GM12878 (cell line): ENCODE data around the gene DNAJC5. TPM values are rescaled to one million over a fixed set of nuclear protein-coding genes. Genes with fewer than 3 reads are reported as not detected.

Experiments
- BCL11A ChIP-seq: IDR thresholded peaks from 2 replicates; pipeline ENCODE4 v1.6.1; 2011; ENCODE audit warnings: low read depth, low read length
- BMI1 ChIP-seq: fragments of 450-650 bp; IDR thresholded peaks from 2 replicates; pipeline ENCODE4 v1.6.1; 2016; ENCODE audit warnings: mild to moderate bottlenecking, moderate library complexity, borderline replicate concordance
- CREB1 ChIP-seq: IDR thresholded peaks from 2 replicates; pipeline ENCODE4 v1.6.1; 2012; ENCODE audit warnings: low read depth, mild to moderate bottlenecking, inconsistent platforms
- EP300 ChIP-seq, 2 experiments: fragments of 150-350 bp in 1 of 2; IDR thresholded peaks; 2 replicates each; pipeline ENCODE4 v1.6.1; 2011 to 2012; ENCODE audit warnings: low read depth in 2 of 2, low read length in 2 of 2, borderline replicate concordance in 1 of 2, improper control_type of control experiment in 1 of 2, inconsistent platforms in 1 of 2; ENCODE audit not compliant: control insufficient read depth in 1 of 2
- FOXK2 ChIP-seq: fragments of 450-650 bp; IDR thresholded peaks from 2 replicates; pipeline ENCODE4 v1.6.1; 2017; ENCODE audit warnings: mild to moderate bottlenecking, moderate library complexity
- FOXM1 ChIP-seq: IDR thresholded peaks from 2 replicates; pipeline ENCODE4 v1.6.1; 2012; ENCODE audit warnings: low read depth, mild to moderate bottlenecking, inconsistent platforms, low read length, moderate library complexity
- IKZF2 ChIP-seq, 2 experiments: fragments of 450-650 bp; IDR thresholded peaks; 2 replicates each; pipeline ENCODE4 v1.6.1; 2017; ENCODE audit warnings: mild to moderate bottlenecking in 2 of 2, moderate library complexity in 2 of 2
- IRF4 ChIP-seq: IDR thresholded peaks from 2 replicates; pipeline ENCODE4 v1.6.1; 2011; ENCODE audit warnings: low read depth, low read length
- KLF5 ChIP-seq: fragments of 450-650 bp; IDR thresholded peaks from 2 replicates; pipeline ENCODE4 v1.6.1; 2014; ENCODE audit warnings: mild to moderate bottlenecking; ENCODE audit not compliant: partially characterized antibody
- MXI1 ChIP-seq: fragments of 150-350 bp; IDR thresholded peaks from 2 replicates; pipeline ENCODE4 v1.6.1; 2011; ENCODE audit warnings: low read depth, mild to moderate bottlenecking, inconsistent platforms, low read length, improper control_type of control experiment
- NBN ChIP-seq: fragments of 450-650 bp; IDR thresholded peaks from 2 replicates; pipeline ENCODE4 v1.6.1; 2016
- NFIC ChIP-seq: IDR thresholded peaks from 2 replicates; pipeline ENCODE4 v1.6.1; 2012; ENCODE audit warnings: low read depth, mild to moderate bottlenecking, inconsistent platforms, low read length, moderate library complexity
- PAX5 ChIP-seq: IDR thresholded peaks from 2 replicates; pipeline ENCODE4 v1.6.1; 2011; ENCODE audit warnings: low read depth, low read length, borderline replicate concordance
- POLR2A ChIP-seq: IDR thresholded peaks from 2 replicates; pipeline ENCODE4 v1.6.1; 2011; ENCODE audit warnings: low read depth, mild to moderate bottlenecking, low read length
- POU2F2 ChIP-seq: IDR thresholded peaks from 3 replicates; pipeline ENCODE4 v1.6.1; 2011; ENCODE audit warnings: low read depth, mild to moderate bottlenecking, low read length, borderline replicate concordance
- RCOR1 ChIP-seq: conservative IDR thresholded peaks from 2 replicates; pipeline ENCODE4 v1.6.1; 2012; ENCODE audit warnings: low read depth, low read length, improper control_type of control experiment
- SMC3 ChIP-seq: IDR thresholded peaks from 2 replicates; pipeline ENCODE4 v1.6.1; 2011; ENCODE audit warnings: low read length, improper control_type of control experiment, borderline replicate concordance
- STAT3 ChIP-seq: IDR thresholded peaks from 2 replicates; pipeline ENCODE4 v1.6.1; 2011; ENCODE audit warnings: low read depth, low read length, improper control_type of control experiment
- TCF12 ChIP-seq: IDR thresholded peaks from 2 replicates; pipeline ENCODE4 v1.6.1; 2011; ENCODE audit warnings: low read depth, mild to moderate bottlenecking, low read length
- YY1 ChIP-seq: IDR thresholded peaks from 2 replicates; pipeline ENCODE4 v1.6.1; 2011; ENCODE audit warnings: low read depth, mild to moderate bottlenecking, low read length
- polyA plus RNA-seq, 11 experiments: library from polyadenylated mRNA; depleted of rRNA in 4 of 11; unstranded in 6 of 11; stranded (reverse) in 5 of 11; fragments of >200 nt; fragmentation: Nextera tagmentation in 4 of 11; fragmentation: Illumina TruSeq in 1 of 11; extraction: Ambion mirVana in 4 of 11; extraction: Trizol in 1 of 11; gene quantifications; 1 replicate in 1 of 11; 2 replicates in 10 of 11; pipeline versions ENCODE4 v1.2.1 to v1.2.3, GENCODE V29; 2011 to 2016; ENCODE audit warnings: inconsistent platforms in 2 of 11, missing spikeins in 2 of 11, low read depth in 1 of 11
- total RNA-seq, 4 experiments: library from RNA; depleted of rRNA in 3 of 4; stranded (reverse); fragments of >200 nt in 3 of 4; fragmentation: Illumina TruSeq in 1 of 4; extraction: Trizol in 1 of 4; gene quantifications; 2 replicates each; pipeline versions ENCODE4 v1.2.1 to v1.2.3, GENCODE V29; 2013 to 2021
- TF ChIP-seq, protein P1 (sequence below): fragments of 450-650 bp; IDR thresholded peaks from 2 replicates; pipeline ENCODE4 v1.6.1; 2017; ENCODE audit warnings: mild to moderate bottlenecking, moderate library complexity
- TF ChIP-seq, protein P2 (sequence below): fragments of 450-650 bp; conservative IDR thresholded peaks from 2 replicates; pipeline ENCODE4 v1.6.1; 2017; ENCODE audit warnings: mild to moderate bottlenecking, moderate library complexity
- TF ChIP-seq, protein P3 (sequence below): IDR thresholded peaks from 2 replicates; pipeline ENCODE4 v1.6.1; 2012; ENCODE audit warnings: low read depth, low read length, improper control_type of control experiment

The DNAJC5 gene
- total and polyA plus RNA-seq, 10 of the 15 experiments (the other 5 are each of a cell fraction or from before 2014, with no cell fraction given), result 0.69 to 36.8 (median 17.0) TPM

DNA sequence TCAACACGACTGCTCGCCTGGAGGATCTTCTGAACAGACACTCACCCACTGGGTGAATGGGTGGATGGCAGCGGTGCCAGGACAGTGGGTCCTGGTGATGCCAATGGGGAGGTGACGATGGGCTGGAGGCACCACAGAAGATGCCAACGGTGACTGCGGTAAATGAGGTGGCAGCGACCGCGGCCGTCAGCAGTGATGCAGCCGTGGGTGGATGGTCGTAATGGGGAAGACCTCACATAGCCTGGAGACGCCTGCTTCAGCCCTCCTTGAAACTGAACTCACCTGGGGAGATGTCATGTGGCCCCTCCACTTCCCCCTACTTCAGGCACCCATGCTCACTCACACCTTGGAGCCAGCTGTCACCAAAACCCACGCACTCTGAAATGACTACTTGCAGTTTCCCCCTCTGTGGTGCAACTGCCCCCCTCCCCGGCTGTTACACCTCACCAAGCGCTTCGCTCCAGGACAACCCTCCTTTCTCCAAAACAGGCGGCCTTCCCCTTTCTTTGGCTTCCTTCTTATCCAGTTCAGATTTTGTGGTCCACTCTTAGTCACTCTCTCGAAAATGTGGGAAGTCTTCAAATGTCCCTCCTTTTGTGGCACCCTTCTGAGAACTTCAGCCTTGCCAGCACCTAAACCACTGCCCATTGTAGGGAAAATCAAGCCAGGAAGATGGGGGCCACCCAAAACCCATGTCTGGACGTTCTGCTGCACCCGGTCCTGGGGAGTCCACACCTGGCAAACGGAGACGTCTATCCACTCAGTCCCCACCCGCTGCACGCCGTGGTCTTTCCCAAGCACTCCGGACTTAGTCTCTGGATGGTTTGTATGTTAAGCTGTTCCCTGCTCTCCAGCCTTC lies 44.0 kb upstream of the DNAJC5 start (continued):
- peak; percentile 91 for TF ChIP-seq CREB1
- peak; percentile 84 for TF ChIP-seq NFIC
- peak; percentile 98 for TF ChIP-seq PAX5
- TF ChIP-seq TCF12, result peak; percentile 100
- peak; percentile 98 for TF ChIP-seq NBN
- TF ChIP-seq POLR2A, result no peak
- TF ChIP-seq MXI1, result peak; percentile 81
- TF ChIP-seq, protein P1, sequence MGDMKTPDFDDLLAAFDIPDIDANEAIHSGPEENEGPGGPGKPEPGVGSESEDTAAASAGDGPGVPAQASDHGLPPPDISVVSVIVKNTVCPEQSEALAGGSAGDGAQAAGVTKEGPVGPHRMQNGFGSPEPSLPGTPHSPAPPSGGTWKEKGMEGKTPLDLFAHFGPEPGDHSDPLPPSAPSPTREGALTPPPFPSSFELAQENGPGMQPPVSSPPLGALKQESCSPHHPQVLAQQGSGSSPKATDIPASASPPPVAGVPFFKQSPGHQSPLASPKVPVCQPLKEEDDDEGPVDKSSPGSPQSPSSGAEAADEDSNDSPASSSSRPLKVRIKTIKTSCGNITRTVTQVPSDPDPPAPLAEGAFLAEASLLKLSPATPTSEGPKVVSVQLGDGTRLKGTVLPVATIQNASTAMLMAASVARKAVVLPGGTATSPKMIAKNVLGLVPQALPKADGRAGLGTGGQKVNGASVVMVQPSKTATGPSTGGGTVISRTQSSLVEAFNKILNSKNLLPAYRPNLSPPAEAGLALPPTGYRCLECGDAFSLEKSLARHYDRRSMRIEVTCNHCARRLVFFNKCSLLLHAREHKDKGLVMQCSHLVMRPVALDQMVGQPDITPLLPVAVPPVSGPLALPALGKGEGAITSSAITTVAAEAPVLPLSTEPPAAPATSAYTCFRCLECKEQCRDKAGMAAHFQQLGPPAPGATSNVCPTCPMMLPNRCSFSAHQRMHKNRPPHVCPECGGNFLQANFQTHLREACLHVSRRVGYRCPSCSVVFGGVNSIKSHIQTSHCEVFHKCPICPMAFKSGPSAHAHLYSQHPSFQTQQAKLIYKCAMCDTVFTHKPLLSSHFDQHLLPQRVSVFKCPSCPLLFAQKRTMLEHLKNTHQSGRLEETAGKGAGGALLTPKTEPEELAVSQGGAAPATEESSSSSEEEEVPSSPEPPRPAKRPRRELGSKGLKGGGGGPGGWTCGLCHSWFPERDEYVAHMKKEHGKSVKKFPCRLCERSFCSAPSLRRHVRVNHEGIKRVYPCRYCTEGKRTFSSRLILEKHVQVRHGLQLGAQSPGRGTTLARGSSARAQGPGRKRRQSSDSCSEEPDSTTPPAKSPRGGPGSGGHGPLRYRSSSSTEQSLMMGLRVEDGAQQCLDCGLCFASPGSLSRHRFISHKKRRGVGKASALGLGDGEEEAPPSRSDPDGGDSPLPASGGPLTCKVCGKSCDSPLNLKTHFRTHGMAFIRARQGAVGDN, result peak; percentile 88
- TF ChIP-seq, protein P2, sequence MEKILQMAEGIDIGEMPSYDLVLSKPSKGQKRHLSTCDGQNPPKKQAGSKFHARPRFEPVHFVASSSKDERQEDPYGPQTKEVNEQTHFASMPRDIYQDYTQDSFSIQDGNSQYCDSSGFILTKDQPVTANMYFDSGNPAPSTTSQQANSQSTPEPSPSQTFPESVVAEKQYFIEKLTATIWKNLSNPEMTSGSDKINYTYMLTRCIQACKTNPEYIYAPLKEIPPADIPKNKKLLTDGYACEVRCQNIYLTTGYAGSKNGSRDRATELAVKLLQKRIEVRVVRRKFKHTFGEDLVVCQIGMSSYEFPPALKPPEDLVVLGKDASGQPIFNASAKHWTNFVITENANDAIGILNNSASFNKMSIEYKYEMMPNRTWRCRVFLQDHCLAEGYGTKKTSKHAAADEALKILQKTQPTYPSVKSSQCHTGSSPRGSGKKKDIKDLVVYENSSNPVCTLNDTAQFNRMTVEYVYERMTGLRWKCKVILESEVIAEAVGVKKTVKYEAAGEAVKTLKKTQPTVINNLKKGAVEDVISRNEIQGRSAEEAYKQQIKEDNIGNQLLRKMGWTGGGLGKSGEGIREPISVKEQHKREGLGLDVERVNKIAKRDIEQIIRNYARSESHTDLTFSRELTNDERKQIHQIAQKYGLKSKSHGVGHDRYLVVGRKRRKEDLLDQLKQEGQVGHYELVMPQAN, result peak; percentile 45; the same call in 1 of the 2 replicates
- TF ChIP-seq BCL11A, result peak; percentile 96
- TF ChIP-seq KLF5, result peak; percentile 88
- no peak for TF ChIP-seq FOXK2
- TF ChIP-seq, protein P3, sequence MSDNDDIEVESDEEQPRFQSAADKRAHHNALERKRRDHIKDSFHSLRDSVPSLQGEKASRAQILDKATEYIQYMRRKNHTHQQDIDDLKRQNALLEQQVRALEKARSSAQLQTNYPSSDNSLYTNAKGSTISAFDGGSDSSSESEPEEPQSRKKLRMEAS, result peak; percentile 36; the same call in 1 of the 2 replicates
- TF ChIP-seq BMI1, result peak; percentile 75
- peak; percentile 97 to 98 for TF ChIP-seq EP300 (IDR thresholded peaks at IDR 0.05; ENCODE audit: borderline replicate concordance in 1 of 2, control insufficient read depth in 1 of 2, low read depth in 2 of 2, low read length in 2 of 2)
- TF ChIP-seq FOXM1, result peak; percentile 86
- TF ChIP-seq SMC3, result no peak
- peak; percentile 84; the same call in 2 of the 3 replicates for TF ChIP-seq POU2F2
- TF ChIP-seq YY1, result peak; percentile 43
- no peak for TF ChIP-seq STAT3
- TF ChIP-seq IRF4, result peak; percentile 98
- peak; percentile 98 for TF ChIP-seq IKZF2 (IDR thresholded peaks at IDR 0.05)
- 0 out of 2 replicates have a peak, but pooled peaks have one; percentile 75 for TF ChIP-seq RCOR1
